HCT116 (cell line): Measurements from ENCODE around the gene FAM120A. TPM values are rescaled to one million over a fixed set of nuclear protein-coding genes. Genes with fewer than 3 reads are reported as not detected.

ENCODE experiments used
- ATAC-seq: fragments of 200-7000 bp; cut with Tn5 transposase; 2 replicates; pipeline ENCODE4 v1.9.1; 2020; ENCODE audit warnings: mild to moderate bottlenecking, moderate library complexity
- BruUV-seq: library from RNA; stranded (reverse); fragments of 400-500 nt; replicated peaks from 2 replicates; lab custom pipeline; 2021; lab: Mats Ljungman, UMichigan
- CTCF ChIA-PET: fragments of 300-600 bp; sonication (Branson Sonifier 250); formaldehyde crosslinking; loops from one replicate; lab custom pipeline; 2021; ENCODE audit warnings: antibody characterized with exemption; lab: Charles Lee
- POLR2A ChIA-PET: fragments of 300-600, 350-600 bp; sonication (Branson Sonifier 250); formaldehyde crosslinking; loops from one replicate; lab custom pipeline; 2021; ENCODE audit warnings: antibody characterized with exemption; lab: Charles Lee
- RAD21 ChIA-PET, 2 experiments: fragments of 300-600 bp; sonication (Branson Sonifier 250); formaldehyde crosslinking; loops; one replicate each; lab custom pipeline; 2023; ENCODE audit warnings: low total read pairs in 2 of 2; ENCODE audit not compliant: uncharacterized antibody in 2 of 2, unreplicated experiment in 2 of 2, low non-redundant PET in 1 of 2; lab: Charles Lee
- DNase-seq: peaks from one replicate; pipeline ENCODE4 v3.0.0-alpha.2; 2010; ENCODE audit warnings: low read depth, low spot score
- H2AFZ ChIP-seq: fragments of 200-600 bp; shearing (Covaris generic), sonication (generic); 2 replicates; pipeline ENCODE4 v1.6.1; 2017; ENCODE audit warnings: low read depth, mixed run types, mixed read lengths, antibody characterized with exemption, low read length; ENCODE audit not compliant: poor library complexity, severe bottlenecking
- H3K27ac ChIP-seq: 2 replicates; pipeline ENCODE4 v1.5.1; 2012; ENCODE audit warnings: low read depth, low read length
- H3K27me3 ChIP-seq: fragments of 200-600 bp; sonication (generic); 2 replicates; pipeline ENCODE4 v1.6.1; 2016; ENCODE audit warnings: mixed run types, low read length, mixed read lengths; ENCODE audit not compliant: insufficient read depth
- H3K36me3 ChIP-seq, 2 experiments: fragments of 200-500 bp in 1 of 2; fragments of 200-600 bp in 1 of 2; sonication (Bioruptor generic) in 1 of 2; sonication (generic) in 1 of 2; 2 replicates each; pipeline versions ENCODE4 v1.5.1 to v1.6.1; 2014 to 2016; ENCODE audit warnings: low read length in 2 of 2, inconsistent platforms in 1 of 2, mixed read lengths in 1 of 2, mixed run types in 1 of 2; ENCODE audit not compliant: insufficient read depth in 2 of 2, control insufficient read depth in 1 of 2
- H3K4me1 ChIP-seq, 2 experiments: fragments of 200-600 bp in 1 of 2; sonication (generic) in 1 of 2; 2 replicates each; pipeline versions ENCODE4 v1.5.1 to v1.6.1; 2012 to 2017; ENCODE audit warnings: low read length in 2 of 2, inconsistent platforms in 1 of 2, mild to moderate bottlenecking in 1 of 2, mixed read lengths in 1 of 2, mixed run types in 1 of 2, moderate library complexity in 1 of 2; ENCODE audit not compliant: insufficient read depth in 2 of 2, control insufficient read depth in 1 of 2
- H3K4me2 ChIP-seq: fragments of 200-600 bp; sonication (generic); 2 replicates; pipeline ENCODE4 v1.6.1; 2017; ENCODE audit warnings: mixed run types, low read length, mixed read lengths
- H3K4me3 ChIP-seq, 2 experiments: fragments of 200-600 bp in 1 of 2; sonication (generic) in 1 of 2; replicated peaks in 1 of 2; 2 replicates each; pipeline ENCODE4 v1.5.1; 2011 to 2016; ENCODE audit warnings: low read length in 2 of 2, control low read depth in 1 of 2, low read depth in 1 of 2, mild to moderate bottlenecking in 1 of 2, mixed read lengths in 1 of 2, mixed run types in 1 of 2
- H3K79me2 ChIP-seq: fragments of 200-600 bp; sonication (generic); 2 replicates; pipeline ENCODE4 v1.6.1; 2017; ENCODE audit warnings: mild to moderate bottlenecking, mixed run types, low read length, moderate library complexity, mixed read lengths; ENCODE audit not compliant: insufficient read depth
- H3K9ac ChIP-seq: fragments of 200-600 bp; sonication (generic); 2 replicates; pipeline ENCODE4 v1.6.1; 2016; ENCODE audit warnings: low read length, mixed read lengths
- H3K9me2 ChIP-seq: fragments of 200-600 bp; sonication (generic), shearing (Covaris generic); 2 replicates; pipeline ENCODE4 v1.6.1; 2017; ENCODE audit warnings: mixed run types, mild to moderate bottlenecking, moderate library complexity; ENCODE audit not compliant: insufficient read depth
- H3K9me3 ChIP-seq, 2 experiments: fragments of 200-500 bp in 1 of 2; fragments of 200-600 bp in 1 of 2; sonication (Bioruptor generic) in 1 of 2; sonication (generic) in 1 of 2; 2 replicates each; pipeline ENCODE4 v1.6.1; 2014 to 2017; ENCODE audit warnings: low read length in 2 of 2, mixed read lengths in 2 of 2, inconsistent platforms in 1 of 2, low read depth in 1 of 2, mild to moderate bottlenecking in 1 of 2, mixed run types in 1 of 2, moderate library complexity in 1 of 2; ENCODE audit not compliant: control insufficient read depth in 1 of 2, insufficient read depth in 1 of 2
- H4K20me1 ChIP-seq: fragments of 200-600 bp; sonication (generic), shearing (Covaris generic); 2 replicates; pipeline ENCODE4 v1.6.1; 2017; ENCODE audit warnings: mixed run types, mild to moderate bottlenecking, moderate library complexity; ENCODE audit not compliant: insufficient read depth
- CEBPB ChIP-seq: IDR thresholded peaks from 2 replicates; pipeline ENCODE4 v1.6.1; 2012; ENCODE audit warnings: low read depth
- CTCF ChIP-seq, 3 experiments: fragments of 200-600 bp in 1 of 3; sonication (generic) in 1 of 3; IDR thresholded peaks in 2 of 3; conservative IDR thresholded peaks in 1 of 3; 2 replicates each; pipeline ENCODE4 v1.5.1; 2012 to 2017; ENCODE audit warnings: low read depth in 2 of 3, low read length in 2 of 3, antibody characterized with exemption in 1 of 3, borderline replicate concordance in 1 of 3, control low read depth in 1 of 3, mild to moderate bottlenecking in 1 of 3, mixed read lengths in 1 of 3, mixed run types in 1 of 3, moderate library complexity in 1 of 3; ENCODE audit not compliant: insufficient read depth in 1 of 3
- EGR1 ChIP-seq: IDR thresholded peaks from 2 replicates; pipeline ENCODE4 v1.6.1; 2012; ENCODE audit warnings: low read depth
- EZH2 ChIP-seq: fragments of 200-600 bp; sonication (generic); IDR thresholded peaks from 2 replicates; pipeline ENCODE4 v1.6.1; 2017; ENCODE audit warnings: antibody characterized with exemption, mixed run types
- EZH2phosphoT487 ChIP-seq: fragments of 200-600 bp; IDR thresholded peaks from 2 replicates; pipeline ENCODE4 v1.6.1; 2018; ENCODE audit warnings: antibody characterized with exemption, borderline replicate concordance
- JUND ChIP-seq: IDR thresholded peaks from 2 replicates; pipeline ENCODE4 v1.6.1; 2012
- POLR2A ChIP-seq: IDR thresholded peaks from 2 replicates; pipeline ENCODE4 v1.7.0; 2011; ENCODE audit warnings: borderline replicate concordance; ENCODE audit not compliant: insufficient read depth, insufficient read length; ENCODE audit errors: extremely low read depth
- POLR2AphosphoS5 ChIP-seq: IDR thresholded peaks from 2 replicates; pipeline ENCODE4 v1.6.1; 2011; ENCODE audit warnings: mild to moderate bottlenecking, low read depth, low read length, moderate library complexity
- RAD21 ChIP-seq: IDR thresholded peaks from 2 replicates; pipeline ENCODE4 v1.6.1; 2012; ENCODE audit warnings: low read depth, mild to moderate bottlenecking
- REST ChIP-seq: IDR thresholded peaks from 2 replicates; pipeline ENCODE4 v1.6.1; 2012; ENCODE audit warnings: low read depth
- SIN3A ChIP-seq: IDR thresholded peaks from 2 replicates; pipeline ENCODE4 v1.6.1; 2012; ENCODE audit warnings: low read depth
- TCF7L2 ChIP-seq: IDR thresholded peaks from 2 replicates; pipeline ENCODE4 v1.7.0; 2011; ENCODE audit warnings: borderline replicate concordance, inconsistent platforms; ENCODE audit not compliant: insufficient read depth, insufficient read length; ENCODE audit errors: extremely low read depth
- YY1 ChIP-seq: IDR thresholded peaks from 2 replicates; pipeline ENCODE4 v1.6.1; 2011; ENCODE audit warnings: low read length, low read depth, moderate library complexity, mild to moderate bottlenecking; ENCODE audit not compliant: insufficient replicate concordance; ENCODE audit errors: extremely low read depth
- ZBTB33 ChIP-seq: IDR thresholded peaks from 2 replicates; pipeline ENCODE4 v1.6.1; 2011; ENCODE audit warnings: mild to moderate bottlenecking, low read length, moderate library complexity; ENCODE audit not compliant: insufficient replicate concordance; ENCODE audit errors: extremely low read depth
- ZFX ChIP-seq: fragments of 450-650 bp; IDR thresholded peaks from 2 replicates; pipeline ENCODE4 v1.6.1; 2017
- intact Hi-C: fragments of 100-400 bp; cut with micrococcal nuclease; formaldehyde crosslinking; loops from 2 replicates; pipeline ENCODE4 v1.10.0; 2022
- total RNA-seq: library from RNA; stranded (reverse); gene quantifications from one replicate; pipeline ENCODE4 v1.2.1, GENCODE V29; 2021; ENCODE audit not compliant: unreplicated experiment
- TF ChIP-seq, protein P1 (sequence below): IDR thresholded peaks from 2 replicates; pipeline ENCODE4 v1.6.1; 2012
- TF ChIP-seq, protein P2 (sequence below): IDR thresholded peaks from 2 replicates; pipeline ENCODE4 v1.6.1; 2012

FAM120A gene
- total RNA-seq, 1 experiment from 2014 or later: 122 TPM

- ATAC-seq (no peak), DNase-seq (no peak)
- Histone ChIP-seq H3K9ac (peak overlapping the region; percentile 92), H3K27ac (peak overlapping the region; percentile 75), H3K4me1 (peaks cover 12 to 17% of the 10 kb centered on the region in 2 experiments), H4K20me1 (peaks cover 6% of the 10 kb centered on the region; the same call in 1 of the 2 replicates), H3K27me3 (no peaks in the 10 kb centered on the region), H3K9me3 (no peaks in the 10 kb centered on the region), H3K4me3 (peak overlapping the region; percentile 74 to 84), H3K79me2 (peaks cover 76% of the 10 kb centered on the region), H3K4me2 (peak overlapping the region; percentile 87), H3K36me3 (peaks cover 4 to 15% of the 10 kb centered on the region in 2 experiments; a peak in 3 of 4 replicates), H2AFZ (no peak overlapping the region), H3K9me2 (no peaks in the 10 kb centered on the region)
- no TSS peak for BruUV-seq
- RAD21 ChIA-PET: no interaction called here
- TF ChIP-seq EZH2phosphoT487 (no peak), POLR2A (no peak), CEBPB (no peak), RAD21 (no peak), ZBTB33 (no peak), TCF7L2 (no peak), SIN3A (no peak), ZFX (no peak; the same call in 1 of the 2 replicates), YY1 (no peak), EZH2 (no peak), EGR1 (no peak), CTCF (IDR thresholded peaks at IDR 0.05 in 2 of 3, conservative IDR thresholded peaks at IDR 0.05 in 1 of 3; ENCODE audit: borderline replicate concordance in 1 of 3, insufficient read depth in 1 of 3, low read depth in 2 of 3, low read length in 2 of 3) (no peak), REST (no peak), JUND (no peak), POLR2AphosphoS5 (no peak)
- TF ChIP-seq, protein P1, sequence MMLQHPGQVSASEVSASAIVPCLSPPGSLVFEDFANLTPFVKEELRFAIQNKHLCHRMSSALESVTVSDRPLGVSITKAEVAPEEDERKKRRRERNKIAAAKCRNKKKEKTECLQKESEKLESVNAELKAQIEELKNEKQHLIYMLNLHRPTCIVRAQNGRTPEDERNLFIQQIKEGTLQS: no peak
- TF ChIP-seq, protein P2, sequence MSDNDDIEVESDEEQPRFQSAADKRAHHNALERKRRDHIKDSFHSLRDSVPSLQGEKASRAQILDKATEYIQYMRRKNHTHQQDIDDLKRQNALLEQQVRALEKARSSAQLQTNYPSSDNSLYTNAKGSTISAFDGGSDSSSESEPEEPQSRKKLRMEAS: no peak
- CTCF ChIA-PET: interaction anchor here (1.4 kb wide), 1 partner anchor 148 kb away, joined by 3 read pairs; no protein-coding TSS in a partner anchor
- POLR2A ChIA-PET: interaction anchor here (1.9 kb wide), 1 partner anchor 11 kb away, joined by 6 read pairs; no protein-coding TSS in a partner anchor
- intact Hi-C loops: loop anchor here (1.0 to 10.0 kb wide), 3 partner anchors 114 to 355 kb away; partner anchors contain the start of gene CARD19
These were observed 1.2 kb downstream of the FAM120A start for GRCh38 chr9:93452710-93453046.
